Pericardium fibroblast (primary cell): Measurements from ENCODE around the gene NDEL1. TPM values are rescaled to one million over a fixed set of nuclear protein-coding genes. Genes with fewer than 3 reads are reported as not detected.

Experiments used
- total RNA-seq: library from RNA; depleted of rRNA; stranded (reverse); fragments of >200 nt; gene quantifications from 2 replicates; pipeline ENCODE4 v1.2.3, GENCODE V29; 2015

NDEL1 gene, protein sequence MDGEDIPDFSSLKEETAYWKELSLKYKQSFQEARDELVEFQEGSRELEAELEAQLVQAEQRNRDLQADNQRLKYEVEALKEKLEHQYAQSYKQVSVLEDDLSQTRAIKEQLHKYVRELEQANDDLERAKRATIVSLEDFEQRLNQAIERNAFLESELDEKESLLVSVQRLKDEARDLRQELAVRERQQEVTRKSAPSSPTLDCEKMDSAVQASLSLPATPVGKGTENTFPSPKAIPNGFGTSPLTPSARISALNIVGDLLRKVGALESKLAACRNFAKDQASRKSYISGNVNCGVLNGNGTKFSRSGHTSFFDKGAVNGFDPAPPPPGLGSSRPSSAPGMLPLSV
- total RNA-seq = 48.2 and 57.9 TPM in 2 replicates

DNA sequence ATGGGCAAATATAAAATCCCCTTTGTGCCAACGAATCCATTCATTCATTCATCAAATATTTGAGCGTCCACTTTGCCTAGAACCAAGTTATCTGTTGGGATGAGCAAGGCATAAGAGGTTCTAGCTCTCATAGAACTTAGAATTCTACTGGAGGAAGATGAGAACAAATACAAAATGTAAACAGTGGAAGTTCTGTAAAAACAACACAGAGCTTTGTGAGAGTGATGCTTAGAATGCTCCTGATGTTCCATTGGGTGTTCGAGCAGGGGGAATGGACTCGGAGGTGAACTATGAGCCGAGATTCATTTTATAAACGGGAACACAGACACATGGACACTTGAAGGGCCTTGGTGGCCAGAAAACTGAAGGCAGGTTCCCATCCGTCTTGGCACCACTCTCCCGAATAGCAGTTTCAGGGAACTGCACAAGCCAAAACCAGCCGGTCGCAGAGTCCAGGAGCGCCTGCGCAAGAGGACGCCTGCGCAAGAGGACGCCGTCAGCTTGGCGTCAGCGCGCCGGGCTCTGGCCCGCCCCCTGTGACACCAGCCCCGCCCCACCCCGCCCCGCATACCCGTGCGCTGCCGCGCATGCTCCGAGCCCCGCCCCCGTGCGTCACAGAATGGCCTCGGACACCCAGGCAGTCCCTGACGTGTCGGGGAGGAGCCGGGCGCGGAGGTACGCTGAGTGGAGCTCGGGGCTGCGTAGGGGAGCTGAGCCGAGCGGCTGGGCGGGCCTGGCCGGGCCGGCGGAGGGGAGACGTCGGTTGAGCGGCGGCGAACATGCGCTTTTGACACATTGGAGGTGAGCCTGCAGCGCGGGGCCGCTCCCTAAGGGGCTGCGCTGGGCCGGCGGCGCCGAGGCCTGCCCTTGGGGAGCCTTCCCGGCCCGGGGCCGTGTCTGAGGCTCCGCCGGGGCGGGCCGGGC is at the start of gene NDEL1:
Gene NDEL1, plus strand, starts transcription at position 640 of the 924 bp plus-strand sequence. CDS start 8,388 bp downstream, outside the sequence.

DNA sequence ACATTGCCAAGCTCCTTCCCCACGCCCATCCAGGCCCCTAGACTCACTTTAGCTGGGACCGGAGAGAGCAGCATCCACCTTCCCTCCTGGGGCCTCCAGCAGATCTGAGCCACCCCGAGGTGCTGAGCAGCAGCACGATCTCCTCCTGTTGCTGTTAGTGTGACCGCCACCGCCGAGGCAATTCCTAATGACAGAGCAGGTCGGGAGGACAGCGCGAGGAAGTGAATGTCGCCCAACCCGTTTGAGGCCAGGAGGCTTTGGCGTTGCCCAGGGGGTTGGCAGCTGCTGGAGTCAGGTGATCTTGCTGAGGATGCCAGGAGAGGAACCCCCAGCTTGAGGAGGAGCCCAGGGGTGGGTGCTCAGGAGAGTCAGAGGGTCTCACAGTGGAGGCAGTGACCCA is 38.0 kb upstream of the NDEL1 start, which contains the start of gene RNF222:
Gene RNF222, minus strand, starts transcription at position 192 of the 400 bp plus-strand sequence. CDS start 4,366 bp downstream, outside the sequence.

Other genes with a start within 250 kb of the NDEL1 start
- 7.0 and 9.7 TPM in 2 replicates for gene BORCS6, start 245.7 kb upstream of the NDEL1 start, total RNA-seq
- 0.47 and 0.94 TPM in 2 replicates for gene AURKB, start 225.3 kb upstream of the NDEL1 start, total RNA-seq
- gene CTC1, start 187.8 kb upstream of the NDEL1 start, total RNA-seq = 1.5 and 2.5 TPM in 2 replicates
- gene PFAS, start 186.6 kb upstream of the NDEL1 start, total RNA-seq = 13.9 and 28.4 TPM in 2 replicates
- gene RANGRF, start 147.2 kb upstream of the NDEL1 start, total RNA-seq = 18.6 and 21.1 TPM in 2 replicates
- gene SLC25A35, start 140.5 kb upstream of the NDEL1 start, total RNA-seq = 0.12 and 1.3 TPM in 2 replicates
- 0.23 and 11.7 TPM in 2 replicates for gene ARHGEF15, start 125.6 kb upstream of the NDEL1 start, total RNA-seq
- gene ODF4, start 96.0 kb upstream of the NDEL1 start, total RNA-seq = not detected in 2 replicates
- gene RPL26, start 52.7 kb upstream of the NDEL1 start, total RNA-seq = 3,884 and 6,062 TPM in 2 replicates
- gene RNF222, start 38.1 kb upstream of the NDEL1 start, total RNA-seq = not detected in 2 replicates
- gene MYH10, start 194.8 kb downstream of the NDEL1 start, total RNA-seq = 112 and 273 TPM in 2 replicates